OCI-LY3 (cell line): ENCODE data around the gene SOX14.

Source experiments
- H2AFZ ChIP-seq: fragments of 200-600, 300-600 bp; shearing (Covaris generic); 2 replicates; pipeline ENCODE4 v1.6.0; 2014; ENCODE audit warnings: antibody characterized with exemption, low read depth, low read length
- H3K27ac ChIP-seq: fragments of 200-600, 300-600 bp; sonication (generic); 2 replicates; pipeline ENCODE4 v1.5.1; 2014; ENCODE audit warnings: mild to moderate bottlenecking, low read length, moderate library complexity, mixed read lengths
- H3K27me3 ChIP-seq: fragments of 200-600, 300-600 bp; sonication (generic); 2 replicates; pipeline ENCODE4 v1.6.1; 2014; ENCODE audit warnings: low read depth, low read length, mixed read lengths
- H3K36me3 ChIP-seq: fragments of 200-600, 300-600 bp; sonication (generic); replicated peaks from 2 replicates; pipeline ENCODE3; 2014; ENCODE audit warnings: low read depth, low read length, mixed read lengths
- H3K4me1 ChIP-seq: fragments of 300-600, 200-600 bp; sonication (generic); 2 replicates; pipeline ENCODE4 v1.6.1; 2014; ENCODE audit warnings: low read length, mixed read lengths
- H3K4me2 ChIP-seq: fragments of 200-600, 300-600 bp; sonication (generic); 2 replicates; pipeline ENCODE4 v1.6.1; 2014; ENCODE audit warnings: low read length, mixed read lengths
- H3K4me3 ChIP-seq: fragments of 300-600, 200-600 bp; sonication (generic); 2 replicates; pipeline ENCODE4 v1.5.1; 2014; ENCODE audit warnings: antibody characterized with exemption, mild to moderate bottlenecking, low read length, moderate library complexity
- H3K79me2 ChIP-seq: fragments of 300-600, 200-600 bp; shearing (Covaris generic); 2 replicates; pipeline ENCODE4 v1.6.1; 2014; ENCODE audit warnings: mild to moderate bottlenecking, low read length, mixed read lengths
- H3K9ac ChIP-seq: fragments of 300-600, 200-600 bp; shearing (Covaris generic); 2 replicates; pipeline ENCODE4 v1.6.0; 2014; ENCODE audit warnings: mild to moderate bottlenecking, low read length, moderate library complexity
- H3K9me3 ChIP-seq: fragments of 200-600, 300-600 bp; shearing (Covaris generic); 2 replicates; pipeline ENCODE4 v1.6.1; 2014; ENCODE audit warnings: low read length, mixed read lengths; ENCODE audit not compliant: insufficient read depth
- H4K20me1 ChIP-seq: fragments of 200-600, 300-600 bp; sonication (generic); 2 replicates; pipeline ENCODE4 v1.6.1; 2016; ENCODE audit warnings: low read length, mixed read lengths; ENCODE audit not compliant: insufficient read depth
- EZH2phosphoT487 ChIP-seq: fragments of 200-600 bp; shearing (Covaris generic); IDR thresholded peaks from 2 replicates; pipeline ENCODE4 v1.6.1; 2018; ENCODE audit warnings: antibody characterized with exemption, mixed run types, low read depth
- TF ChIP-seq, protein P1 (sequence below): fragments of 200-600, 300-600 bp; sonication (generic); IDR thresholded peaks from 2 replicates; pipeline ENCODE4 v1.5.1; 2014; ENCODE audit warnings: antibody characterized with exemption, low read length, low read depth

SOX14 gene

GRCh38 chr3:137803215-137803614 lies 39.1 kb downstream of the SOX14 start:
- Histone ChIP-seq H3K9me3 (no peaks in the 10 kb centered on the region), H3K9ac (no peak overlapping the region), H3K27me3 (no peaks in the 10 kb centered on the region), H3K4me3 (no peak overlapping the region), H3K4me1 (no peaks in the 10 kb centered on the region), H3K27ac (no peak overlapping the region), H3K79me2 (no peaks in the 10 kb centered on the region), H2AFZ (no peak overlapping the region), H3K36me3 (no peaks in the 10 kb centered on the region), H3K4me2 (no peak overlapping the region), H4K20me1 (no peaks in the 10 kb centered on the region)
- TF ChIP-seq EZH2phosphoT487: no peak
- TF ChIP-seq, protein P1, sequence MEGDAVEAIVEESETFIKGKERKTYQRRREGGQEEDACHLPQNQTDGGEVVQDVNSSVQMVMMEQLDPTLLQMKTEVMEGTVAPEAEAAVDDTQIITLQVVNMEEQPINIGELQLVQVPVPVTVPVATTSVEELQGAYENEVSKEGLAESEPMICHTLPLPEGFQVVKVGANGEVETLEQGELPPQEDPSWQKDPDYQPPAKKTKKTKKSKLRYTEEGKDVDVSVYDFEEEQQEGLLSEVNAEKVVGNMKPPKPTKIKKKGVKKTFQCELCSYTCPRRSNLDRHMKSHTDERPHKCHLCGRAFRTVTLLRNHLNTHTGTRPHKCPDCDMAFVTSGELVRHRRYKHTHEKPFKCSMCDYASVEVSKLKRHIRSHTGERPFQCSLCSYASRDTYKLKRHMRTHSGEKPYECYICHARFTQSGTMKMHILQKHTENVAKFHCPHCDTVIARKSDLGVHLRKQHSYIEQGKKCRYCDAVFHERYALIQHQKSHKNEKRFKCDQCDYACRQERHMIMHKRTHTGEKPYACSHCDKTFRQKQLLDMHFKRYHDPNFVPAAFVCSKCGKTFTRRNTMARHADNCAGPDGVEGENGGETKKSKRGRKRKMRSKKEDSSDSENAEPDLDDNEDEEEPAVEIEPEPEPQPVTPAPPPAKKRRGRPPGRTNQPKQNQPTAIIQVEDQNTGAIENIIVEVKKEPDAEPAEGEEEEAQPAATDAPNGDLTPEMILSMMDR: no peak

GRCh38 chr3:137807998-137808397 lies 43.9 kb downstream of the SOX14 start:
- no peaks in the 10 kb centered on the region for H3K79me2 ChIP-seq
- TF ChIP-seq EZH2phosphoT487: no peak
- TF ChIP-seq, protein P1: no peak
- no peaks in the 10 kb centered on the region for H3K4me1 ChIP-seq
- no peaks in the 10 kb centered on the region for H3K36me3 ChIP-seq
- no peaks in the 10 kb centered on the region for H4K20me1 ChIP-seq
- H3K9ac ChIP-seq: no peak overlapping the region
- H3K9me3 ChIP-seq: no peaks in the 10 kb centered on the region
- no peak overlapping the region for H2AFZ ChIP-seq
- H3K4me3 ChIP-seq: no peak overlapping the region
- no peak overlapping the region for H3K4me2 ChIP-seq
- H3K27me3 ChIP-seq: no peaks in the 10 kb centered on the region
- no peak overlapping the region for H3K27ac ChIP-seq

DNA sequence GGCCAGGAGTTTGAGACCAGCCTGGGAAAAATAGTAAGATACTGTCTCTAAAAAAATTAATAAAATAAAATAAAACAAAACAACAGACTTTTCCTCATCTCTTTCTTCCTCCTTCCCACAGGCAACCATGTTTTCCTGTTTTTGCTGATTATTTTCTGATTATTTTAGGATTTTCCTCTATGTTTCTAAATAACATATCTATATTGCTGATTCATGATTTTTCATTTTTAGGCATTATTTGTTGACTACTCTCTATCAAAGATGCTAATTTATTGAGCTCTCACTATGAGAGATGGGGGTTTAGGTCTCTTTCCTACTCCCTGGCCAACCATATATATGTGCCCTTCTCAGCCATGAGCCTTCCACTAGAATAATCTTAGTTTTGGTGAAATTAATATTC lies 45.4 kb downstream of the SOX14 start:
- Histone ChIP-seq H3K4me1 (no peaks in the 10 kb centered on the region), H3K36me3 (no peaks in the 10 kb centered on the region), H3K27me3 (no peaks in the 10 kb centered on the region), H3K9ac (no peak overlapping the region), H3K4me2 (no peak overlapping the region), H3K27ac (no peak overlapping the region), H2AFZ (no peak overlapping the region), H3K9me3 (no peaks in the 10 kb centered on the region), H3K79me2 (no peaks in the 10 kb centered on the region), H4K20me1 (no peaks in the 10 kb centered on the region), H3K4me3 (no peak overlapping the region)
- TF ChIP-seq EZH2phosphoT487: no peak
- TF ChIP-seq, protein P1: no peak

DNA sequence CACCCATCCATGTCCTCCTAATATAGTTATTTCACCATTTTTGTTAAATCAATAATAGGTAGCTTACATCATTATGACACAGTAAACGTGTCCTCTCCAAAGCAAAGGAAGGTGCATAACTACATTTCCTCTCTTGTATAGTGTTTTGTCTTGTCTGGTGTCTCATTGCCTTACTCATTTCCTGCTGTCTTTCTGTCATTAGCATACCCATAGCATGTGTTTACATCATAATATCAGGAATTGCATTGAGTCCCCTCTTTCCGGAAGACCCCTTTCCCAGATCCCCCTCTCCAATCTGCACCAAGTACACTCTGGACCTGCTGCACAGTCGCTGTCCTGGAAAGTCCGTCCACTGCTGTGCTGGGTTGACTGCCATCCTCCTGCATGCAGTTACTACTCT lies 47.9 kb downstream of the SOX14 start:
- no peaks in the 10 kb centered on the region for H3K36me3 ChIP-seq
- no peaks in the 10 kb centered on the region for H3K4me1 ChIP-seq
- H3K4me3 ChIP-seq: no peak overlapping the region
- H3K79me2 ChIP-seq: no peaks in the 10 kb centered on the region
- H2AFZ ChIP-seq: no peak overlapping the region
- H3K4me2 ChIP-seq: no peak overlapping the region
- H4K20me1 ChIP-seq: no peaks in the 10 kb centered on the region
- no peak for TF ChIP-seq EZH2phosphoT487
- TF ChIP-seq, protein P1: no peak
- no peak overlapping the region for H3K9ac ChIP-seq
- H3K27ac ChIP-seq: no peak overlapping the region
- no peaks in the 10 kb centered on the region for H3K27me3 ChIP-seq
- no peaks in the 10 kb centered on the region for H3K9me3 ChIP-seq
